CD8-positive, alpha-beta memory T cell (primary cell): ENCODE results near the gene USP50. TPM values are rescaled to one million over a fixed set of nuclear protein-coding genes. Genes with fewer than 3 reads are reported as not detected.
"Not testable (repeated sequence)": the region's sequence is repeated elsewhere in the genome, so short reads cannot be mapped to it uniquely, and the experiment has no call there.

ENCODE experiments used
- CTCF ChIA-PET: fragments of 350-600 bp; sonication (Branson Sonifier 250); formaldehyde crosslinking; loops from one replicate; lab custom pipeline; 2021; ENCODE audit warnings: antibody characterized with exemption; lab: Charles Lee
- POLR2A ChIA-PET: fragments of 350-600 bp; sonication (Branson Sonifier 250); formaldehyde crosslinking; loops from one replicate; lab custom pipeline; 2021; ENCODE audit warnings: antibody characterized with exemption; lab: Charles Lee
- DNase-seq, 5 donors: peaks; one replicate each; pipeline versions ENCODE4 v3.0.0 to v3.0.0-alpha.2; 2020 to 2022; ENCODE audit warnings: mixed read lengths in 1 of 5
- H3K27ac ChIP-seq: one replicate; pipeline ENCODE4 v1.7.0; 2013; ENCODE audit warnings: low read depth, mild to moderate bottlenecking, low read length, moderate library complexity
- H3K27me3 ChIP-seq: 2 replicates; pipeline ENCODE4 v1.7.0; 2013; ENCODE audit warnings: low read length, mild to moderate bottlenecking; ENCODE audit not compliant: insufficient read depth, poor library complexity, severe bottlenecking
- H3K36me3 ChIP-seq: 2 replicates; pipeline ENCODE4 v1.7.0; 2013; ENCODE audit warnings: mild to moderate bottlenecking, low read length, moderate library complexity; ENCODE audit not compliant: insufficient read depth
- H3K4me1 ChIP-seq: 2 replicates; pipeline ENCODE4 v1.7.0; 2013; ENCODE audit warnings: mild to moderate bottlenecking, low read length, moderate library complexity; ENCODE audit not compliant: insufficient read depth
- H3K4me3 ChIP-seq: 2 replicates; pipeline ENCODE4 v1.7.0; 2013; ENCODE audit warnings: mild to moderate bottlenecking, low read length
- H3K9me3 ChIP-seq: 2 replicates; pipeline ENCODE4 v1.7.0; 2013; ENCODE audit warnings: mild to moderate bottlenecking, low read length
- H3K27ac Mint-ChIP-seq, 8 donors: one replicate each; pipeline ENCODE4 v1.8.0; 2020 to 2021; ENCODE audit warnings: mixed read lengths in 8 of 8, mild to moderate bottlenecking in 6 of 8, inconsistent platforms in 3 of 8, moderate library complexity in 3 of 8
- H3K27me3 Mint-ChIP-seq, 2 donors: one replicate each; pipeline ENCODE4 v1.8.0; 2020 to 2021; ENCODE audit warnings: mixed read lengths in 2 of 2, mild to moderate bottlenecking in 1 of 2, moderate library complexity in 1 of 2
- H3K36me3 Mint-ChIP-seq, 3 donors: one replicate each; pipeline ENCODE4 v1.8.0; 2020 to 2021; ENCODE audit warnings: mixed read lengths in 3 of 3, inconsistent platforms in 1 of 3, mild to moderate bottlenecking in 1 of 3
- H3K4me1 Mint-ChIP-seq, 3 donors: one replicate each; pipeline ENCODE4 v1.8.0; 2020 to 2021; ENCODE audit warnings: mixed read lengths in 3 of 3, inconsistent platforms in 1 of 3, mild to moderate bottlenecking in 1 of 3
- H3K4me3 Mint-ChIP-seq, 7 donors: one replicate each; pipeline ENCODE4 v1.8.0; 2020 to 2021; ENCODE audit warnings: mixed read lengths in 7 of 7, mild to moderate bottlenecking in 6 of 7, moderate library complexity in 4 of 7, inconsistent platforms in 2 of 7
- H3K9me3 Mint-ChIP-seq, 5 donors: one replicate each; pipeline ENCODE4 v1.8.0; 2020 to 2022; ENCODE audit warnings: mixed read lengths in 5 of 5, mild to moderate bottlenecking in 3 of 5, moderate library complexity in 2 of 5, inconsistent platforms in 1 of 5
- polyA plus RNA-seq: library from polyadenylated mRNA; unstranded; fragments of 300-500 nt; fragmentation: Illumina TruSeq; gene quantifications from one replicate; pipeline ENCODE4 v1.2.3, GENCODE V29; 2021
- total RNA-seq, 2 experiments: library from RNA; stranded (reverse); gene quantifications; one replicate each; pipeline ENCODE4 v1.2.3, GENCODE V29; 2021

The USP50 gene
- total and polyA plus RNA-seq, 3 experiments from 2014 or later, result 0.40 TPM; not detected in 2

GRCh38 chr15:50531766-50532165, 14.7 kb downstream of the USP50 start:
- CTCF ChIA-PET, result no interaction called here

GRCh38 chr15:50531163-50531562, 15.3 kb downstream of the USP50 start:
- no peaks in the 10 kb centered on the region for H3K27me3 ChIP-seq
- peaks cover 0 to 5% (median 0%) of the 10 kb centered on the region in 3 donors for H3K36me3 Mint-ChIP-seq
- H3K4me3 Mint-ChIP-seq, result no peak overlapping the region
- H3K27ac Mint-ChIP-seq, result no peak overlapping the region
- H3K27me3 Mint-ChIP-seq, result peaks cover 4 to 9% of the 10 kb centered on the region in 2 donors
- CTCF ChIA-PET, result no interaction called here
- no peak for DNase-seq
- H3K4me3 ChIP-seq, result no peak overlapping the region
- no peak overlapping the region for H3K27ac ChIP-seq
- no peaks in the 10 kb centered on the region for H3K36me3 ChIP-seq
- no peaks in the 10 kb centered on the region for H3K9me3 ChIP-seq
- POLR2A ChIA-PET, result no interaction called here
- no peaks in the 10 kb centered on the region for H3K4me1 ChIP-seq
- no peaks in the 10 kb centered on the region for H3K9me3 Mint-ChIP-seq
- H3K4me1 Mint-ChIP-seq, result no peaks in the 10 kb centered on the region

More at GRCh38 chr15:50531766-50532165, 14.7 kb downstream of the USP50 start:
- no peaks in the 10 kb centered on the region for H3K36me3 ChIP-seq
- Mint-ChIP-seq H3K27ac (no peak overlapping the region), H3K4me3 (no peak overlapping the region), H3K27me3 (peaks cover 4 to 9% of the 10 kb centered on the region in 2 donors), H3K36me3 (peaks cover 0 to 5% (median 0%) of the 10 kb centered on the region in 3 donors), H3K9me3 (no peaks in the 10 kb centered on the region), H3K4me1 (no peaks in the 10 kb centered on the region)
- no peaks in the 10 kb centered on the region for H3K27me3 ChIP-seq
- no peak overlapping the region for H3K27ac ChIP-seq
- no peak for DNase-seq
- H3K4me1 ChIP-seq, result no peaks in the 10 kb centered on the region
- no peak overlapping the region for H3K4me3 ChIP-seq
- POLR2A ChIA-PET, result no interaction called here
- H3K9me3 ChIP-seq, result no peaks in the 10 kb centered on the region

GRCh38 chr15:50523851-50524251, 22.6 kb downstream of the USP50 start:
- Histone ChIP-seq H3K4me3 (no peak overlapping the region), H3K27ac (no peak overlapping the region), H3K27me3 (no peaks in the 10 kb centered on the region), H3K4me1 (no peaks in the 10 kb centered on the region), H3K9me3 (no peaks in the 10 kb centered on the region), H3K36me3 (no peaks in the 10 kb centered on the region)
- ChIA-PET POLR2A (no interaction called here), CTCF (no interaction called here)
- Mint-ChIP-seq H3K9me3 (peaks cover 0 to 1% (median 0%) of the 10 kb centered on the region in 5 donors), H3K4me3 (no peak overlapping the region), H3K27me3 (no peaks in the 10 kb centered on the region), H3K36me3 (peaks cover 0 to 3% (median 0%) of the 10 kb centered on the region in 3 donors), H3K4me1 (no peaks in the 10 kb centered on the region), H3K27ac (peak overlapping the region in 1 of 8 donors; percentile 18)
- no peak for DNase-seq

GRCh38 chr15:50519740-50520425, 26.6 kb downstream of the USP50 start:
- Mint-ChIP-seq H3K4me1 (no peaks in the 10 kb centered on the region), H3K27ac (peak overlapping the region in 1 of 8 donors; percentile 59), H3K36me3 (peaks cover 0 to 9% (median 0%) of the 10 kb centered on the region in 3 donors), H3K4me3 (no peak overlapping the region), H3K27me3 (no peaks in the 10 kb centered on the region), H3K9me3 (peaks cover 0 to 11% (median 8%) of the 10 kb centered on the region in 5 donors)
- Histone ChIP-seq H3K36me3 (no peaks in the 10 kb centered on the region), H3K27me3 (no peaks in the 10 kb centered on the region), H3K4me1 (no peaks in the 10 kb centered on the region), H3K4me3 (no peak overlapping the region), H3K9me3 (no peaks in the 10 kb centered on the region), H3K27ac (no peak overlapping the region)
- ChIA-PET CTCF (no interaction called here), POLR2A (no interaction called here)
- no peak for DNase-seq

- CTCF ChIA-PET, result no interaction called here
- Mint-ChIP-seq H3K4me3 (no peak overlapping the region), H3K27me3 (no peaks in the 10 kb centered on the region)
These were observed 33.5 kb downstream of the USP50 start for GRCh38 chr15:50513001-50513400.

GRCh38 chr15:50506121-50506520, 40.3 kb downstream of the USP50 start:
- Mint-ChIP-seq H3K4me3 (no peak overlapping the region), H3K9me3 (no peaks in the 10 kb centered on the region), H3K4me1 (no peaks in the 10 kb centered on the region), H3K27ac (no peak overlapping the region), H3K27me3 (peaks cover 0 to 3% of the 10 kb centered on the region in 2 donors), H3K36me3 (peaks cover 0 to 24% (median 10%) of the 10 kb centered on the region in 3 donors)
- ChIA-PET POLR2A (no interaction called here), CTCF (no interaction called here)
- no peaks in the 10 kb centered on the region for H3K9me3 ChIP-seq
- no peaks in the 10 kb centered on the region for H3K4me1 ChIP-seq
- H3K27me3 ChIP-seq, result no peaks in the 10 kb centered on the region
- DNase-seq, result no peak
- no peak overlapping the region for H3K4me3 ChIP-seq
- no peaks in the 10 kb centered on the region for H3K36me3 ChIP-seq
- no peak overlapping the region for H3K27ac ChIP-seq

More at GRCh38 chr15:50513001-50513400, 33.5 kb downstream of the USP50 start:
- Histone ChIP-seq H3K36me3 (no peaks in the 10 kb centered on the region), H3K27me3 (no peaks in the 10 kb centered on the region), H3K9me3 (no peaks in the 10 kb centered on the region), H3K27ac (no peak overlapping the region), H3K4me1 (no peaks in the 10 kb centered on the region), H3K4me3 (no peak overlapping the region)
- POLR2A ChIA-PET, result no interaction called here
- Mint-ChIP-seq H3K9me3 (peaks cover 3 to 8% (median 7%) of the 10 kb centered on the region in 5 donors), H3K27ac (no peak overlapping the region), H3K4me1 (no peaks in the 10 kb centered on the region), H3K36me3 (peaks cover 0 to 5% (median 0%) of the 10 kb centered on the region in 3 donors)
- DNase-seq, result no peak

GRCh38 chr15:50505656-50506055, 40.8 kb downstream of the USP50 start:
- H3K27ac Mint-ChIP-seq, result peak overlapping the region in 2 of 8 donors; percentile 33 to 53
- H3K9me3 ChIP-seq, DNase-seq, H3K9me3 Mint-ChIP-seq, POLR2A ChIA-PET, H3K27me3 Mint-ChIP-seq, H3K4me1 Mint-ChIP-seq, H3K4me3 ChIP-seq, H3K36me3 ChIP-seq, H3K27me3 ChIP-seq, CTCF ChIA-PET, H3K27ac ChIP-seq, H3K4me1 ChIP-seq, H3K4me3 Mint-ChIP-seq: not testable (repeated sequence)
- peaks cover 0 to 27% (median 11%) of the 10 kb centered on the region in 3 donors for H3K36me3 Mint-ChIP-seq

DNA sequence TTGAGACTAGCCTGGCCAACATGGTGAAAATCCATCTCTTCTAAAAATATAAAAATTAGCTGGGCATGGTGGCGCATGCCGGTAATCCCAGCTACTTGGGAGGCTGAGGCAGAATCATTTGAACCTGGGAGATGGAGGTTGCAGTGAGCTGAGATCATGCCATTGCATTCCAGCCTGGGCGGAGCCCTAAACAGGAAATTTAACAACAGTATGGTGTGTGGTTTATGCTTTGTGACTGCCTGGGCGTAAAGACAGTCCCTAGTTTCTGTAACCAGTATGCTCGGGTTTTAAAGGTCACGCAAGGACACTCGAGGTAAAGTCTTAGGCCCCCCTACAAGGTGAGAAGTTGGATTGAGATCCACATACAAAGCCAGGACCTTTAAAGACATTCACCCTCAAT, 43.3 kb downstream of the USP50 start:
- H3K27ac Mint-ChIP-seq, result peak overlapping the region in 1 of 8 donors; percentile 81
- H3K27ac ChIP-seq, result no peak overlapping the region
- ChIA-PET POLR2A (no interaction called here), CTCF (no interaction called here)
- H3K9me3 ChIP-seq, result no peaks in the 10 kb centered on the region
- H3K27me3 Mint-ChIP-seq, result peaks cover 0 to 3% of the 10 kb centered on the region in 2 donors
- H3K36me3 ChIP-seq, result peaks cover 6% of the 10 kb centered on the region
- peaks cover 0 to 49% (median 23%) of the 10 kb centered on the region in 3 donors for H3K36me3 Mint-ChIP-seq
- no peak for DNase-seq
- no peak overlapping the region for H3K4me3 ChIP-seq
- no peaks in the 10 kb centered on the region for H3K4me1 Mint-ChIP-seq
- no peak overlapping the region for H3K4me3 Mint-ChIP-seq
- no peaks in the 10 kb centered on the region for H3K9me3 Mint-ChIP-seq
- no peaks in the 10 kb centered on the region for H3K27me3 ChIP-seq
- H3K4me1 ChIP-seq, result no peaks in the 10 kb centered on the region
